OCI-M2 (cell line): ENCODE data around the gene OSM.

Experiments used
- DNase-seq: peaks from one replicate; lab custom pipeline; 2025; ENCODE audit not compliant: unreplicated experiment; lab: John Stamatoyannopoulos, UW

Gene OSM

GRCh38 chr22:30266445-30267381 lies at the start of gene OSM:
Gene OSM (minus strand): TSS chr22:30266851. CDS start chr22:30266799, 52 bp downstream.
- DNase-seq, result no peak

GRCh38 chr22:30315962-30316576 lies 49.4 kb upstream of the OSM start:
- DNase-seq, result no peak

GRCh38 chr22:30314915-30315314 lies 48.3 kb upstream of the OSM start:
- no peak for DNase-seq

- DNase-seq, result no peak
Measured at GRCh38 chr22:30313527-30314363, 47.1 kb upstream of the OSM start.

GRCh38 chr22:30312053-30312452 lies 45.4 kb upstream of the OSM start:
- no peak for DNase-seq

- DNase-seq, result no peak
Measured at GRCh38 chr22:30310881-30311771, 44.5 kb upstream of the OSM start.

GRCh38 chr22:30309951-30310741 lies 43.5 kb upstream of the OSM start:
- DNase-seq, result no peak

- no peak for DNase-seq
Measured at GRCh38 chr22:30308518-30309230, 42.0 kb upstream of the OSM start.

- DNase-seq, result no peak
Measured at GRCh38 chr22:30308093-30308492, 41.4 kb upstream of the OSM start.

GRCh38 chr22:30307041-30307574 lies 40.5 kb upstream of the OSM start:
- DNase-seq, result no peak

- no peak for DNase-seq
Measured at GRCh38 chr22:30306627-30307011, 40.0 kb upstream of the OSM start.

- no peak for DNase-seq
Measured at GRCh38 chr22:30305906-30306626, 39.4 kb upstream of the OSM start.

GRCh38 chr22:30305519-30305905 lies 38.9 kb upstream of the OSM start:
- no peak for DNase-seq

GRCh38 chr22:30304495-30305244 lies 38.0 kb upstream of the OSM start:
- DNase-seq, result no peak

- DNase-seq, result no peak
Measured at GRCh38 chr22:30302810-30303138, 36.1 kb upstream of the OSM start.

GRCh38 chr22:30301995-30302809 lies 35.6 kb upstream of the OSM start:
- no peak for DNase-seq

- no peak for DNase-seq
Measured at GRCh38 chr22:30299322-30299721, 32.7 kb upstream of the OSM start.
